Hypothalamus (tissue), 51 donors: ENCODE results near the gene CHRNA4.

Experiments
- DNase-seq, 51 donors: peaks; one replicate each; lab custom pipeline; 2025; lab: John Stamatoyannopoulos, UW

Gene CHRNA4

DNA sequence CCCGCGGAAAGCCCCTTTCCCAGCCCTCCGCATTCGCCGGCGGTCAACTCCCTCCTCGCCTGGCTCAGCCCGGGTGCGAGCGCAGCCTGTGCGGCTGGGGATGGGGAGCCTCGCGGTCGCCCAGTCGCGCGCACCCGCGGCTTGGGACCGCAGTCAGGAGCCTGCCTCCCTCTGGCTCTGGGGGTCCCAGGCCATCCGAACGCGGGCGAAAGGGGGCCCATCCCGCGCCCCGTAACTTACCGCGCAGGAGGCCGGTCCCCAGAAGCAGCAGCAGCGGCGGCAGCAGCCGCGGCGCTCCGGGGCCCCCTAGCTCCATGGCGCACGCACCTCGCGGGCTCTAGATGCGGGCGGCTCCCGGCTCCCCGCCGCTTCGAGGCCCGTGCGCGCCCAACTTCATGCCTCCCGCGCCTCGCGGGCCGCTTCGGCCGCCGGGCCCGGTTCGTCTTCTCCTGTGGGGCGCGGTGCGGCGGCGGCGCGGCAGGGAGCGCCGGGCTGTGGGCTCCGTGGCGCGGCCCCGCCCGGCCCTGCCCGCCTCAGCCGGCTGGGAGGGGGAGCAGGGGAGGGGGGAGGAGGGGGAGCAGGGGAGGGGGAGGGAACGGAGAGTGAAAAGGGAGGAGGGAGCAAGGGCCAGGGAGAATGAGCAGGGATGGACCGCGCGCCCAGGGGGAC lies at the start of gene CHRNA4:
Gene CHRNA4, minus strand, starts transcription at position 500 of the 669 bp plus-strand sequence. Its CDS starts 184 bp downstream, at position 316.
- DNase-seq = peak in 7 of 51 donors; percentile 18 to 50 (median 30)

DNA sequence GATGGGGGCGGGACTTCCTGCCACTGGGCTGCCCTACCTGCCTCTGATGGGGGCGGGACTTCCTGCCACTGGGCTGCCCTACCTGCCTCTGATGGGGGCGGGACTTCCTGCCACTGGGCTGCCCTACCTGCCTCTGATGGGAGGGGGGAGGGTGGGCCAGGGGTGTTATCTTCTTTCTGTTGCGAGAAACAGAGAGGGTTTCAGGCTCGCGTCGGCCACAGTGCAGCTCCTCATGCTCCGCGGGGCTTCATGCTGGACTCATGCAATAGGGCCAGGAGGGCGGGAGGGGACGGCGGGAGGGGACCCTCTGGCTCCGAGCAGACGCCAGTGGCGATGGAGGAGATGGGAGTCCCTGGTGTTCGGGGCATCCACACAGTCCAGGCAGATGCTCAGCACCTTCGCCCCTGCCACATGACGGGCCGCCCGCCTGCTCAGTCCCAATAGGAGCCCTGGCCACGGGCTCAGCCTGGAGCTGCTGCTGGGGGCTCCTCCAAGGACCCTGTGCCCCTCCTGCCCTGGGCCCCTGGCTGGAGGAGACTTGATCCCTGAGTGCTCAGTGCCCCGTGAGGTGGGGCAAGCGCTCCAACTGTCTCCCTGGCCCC lies 48.8 kb upstream of the CHRNA4 start:
- no peak for DNase-seq

DNA sequence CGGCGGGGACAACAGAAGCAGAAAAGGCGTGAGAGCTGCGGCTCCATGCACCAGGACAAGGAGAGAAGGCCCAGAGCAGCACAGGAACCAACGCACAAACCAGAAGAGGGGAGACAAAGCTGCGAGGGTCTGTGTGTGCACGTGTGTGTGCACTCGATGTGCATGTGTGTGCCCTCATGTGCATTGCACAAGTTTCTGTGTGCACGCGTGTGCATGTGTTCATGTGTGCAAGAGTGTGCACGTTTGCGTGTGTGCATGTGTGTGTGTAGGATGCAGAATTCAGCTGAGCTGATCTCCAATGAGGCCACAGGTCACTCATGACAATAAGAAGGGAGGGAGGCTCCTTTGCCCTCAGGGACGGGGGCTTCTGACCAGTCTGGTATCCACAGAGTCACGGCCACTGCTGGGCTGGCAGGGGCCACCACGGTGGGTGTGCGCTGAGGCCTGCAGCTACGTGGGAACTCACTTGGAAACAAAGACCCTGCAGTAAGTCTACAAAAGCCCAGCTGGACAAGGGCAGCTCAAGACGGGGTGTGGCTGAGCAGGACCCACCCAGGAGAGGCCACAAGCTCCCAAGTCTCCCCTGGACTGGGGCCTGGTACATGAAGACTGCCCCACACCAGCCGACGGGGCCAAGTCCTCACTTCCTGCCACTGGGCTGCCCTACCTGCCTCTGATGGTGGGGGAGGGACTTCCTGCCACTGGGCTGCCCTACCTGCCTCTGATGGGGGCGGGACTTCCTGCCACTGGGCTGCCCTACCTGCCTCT lies 48.1 kb upstream of the CHRNA4 start:
- DNase-seq = no peak

DNA sequence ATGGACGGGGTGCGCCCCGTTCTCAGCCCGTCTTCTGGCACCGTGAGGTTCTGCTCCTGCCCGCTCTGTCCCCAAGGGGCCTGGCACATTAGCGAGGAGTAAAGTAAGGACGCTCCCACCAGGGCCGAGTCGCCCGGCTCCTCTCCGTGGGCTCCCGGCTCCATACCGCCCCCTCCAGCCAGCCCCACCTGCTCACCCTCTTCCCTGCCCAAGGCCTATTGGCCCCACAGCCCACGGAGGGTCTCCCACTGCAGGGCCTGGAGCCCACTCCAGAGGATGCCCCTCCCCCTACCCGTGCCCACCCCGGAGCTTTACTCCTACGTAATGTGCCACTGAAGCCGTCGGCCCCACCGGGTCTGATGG lies 47.5 kb upstream of the CHRNA4 start:
- no peak for DNase-seq

DNA sequence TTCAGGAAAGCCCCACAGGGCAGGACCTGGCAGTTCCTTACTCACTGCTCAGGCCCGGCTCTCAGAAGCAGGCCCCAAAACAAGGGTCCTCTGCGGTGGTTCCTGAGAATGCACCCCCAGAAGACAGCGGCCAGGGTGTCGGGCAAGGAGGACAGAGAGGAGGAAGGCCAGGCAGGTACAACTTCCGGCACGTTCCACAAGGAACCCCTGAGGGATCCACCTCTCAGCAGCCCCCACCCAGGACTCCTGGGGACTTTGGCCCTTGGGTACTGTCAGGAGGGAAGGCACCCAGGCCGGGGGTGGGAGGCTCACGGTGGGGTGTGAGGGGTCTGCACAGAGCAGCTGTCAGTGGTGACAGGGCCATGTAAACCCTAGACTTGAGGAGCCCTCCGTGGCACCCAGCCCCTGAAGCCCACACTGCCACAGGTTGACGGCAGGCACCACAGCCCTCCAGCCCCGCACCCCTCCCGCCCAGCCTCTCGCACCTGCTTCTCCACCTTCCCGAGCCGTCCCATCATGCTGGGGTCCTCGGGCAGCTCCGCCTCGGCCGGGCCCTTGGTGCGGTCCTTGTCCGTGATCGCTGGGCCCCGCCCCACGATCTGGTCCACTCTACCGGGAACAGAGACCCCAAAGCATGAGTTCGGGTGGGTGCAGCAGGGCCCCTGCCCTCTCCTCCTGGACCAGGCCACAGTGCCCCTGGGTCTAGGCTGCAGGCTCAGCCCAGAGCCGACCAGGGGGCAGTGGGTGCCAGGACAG lies 47.0 kb upstream of the CHRNA4 start:
- no peak for DNase-seq

DNA sequence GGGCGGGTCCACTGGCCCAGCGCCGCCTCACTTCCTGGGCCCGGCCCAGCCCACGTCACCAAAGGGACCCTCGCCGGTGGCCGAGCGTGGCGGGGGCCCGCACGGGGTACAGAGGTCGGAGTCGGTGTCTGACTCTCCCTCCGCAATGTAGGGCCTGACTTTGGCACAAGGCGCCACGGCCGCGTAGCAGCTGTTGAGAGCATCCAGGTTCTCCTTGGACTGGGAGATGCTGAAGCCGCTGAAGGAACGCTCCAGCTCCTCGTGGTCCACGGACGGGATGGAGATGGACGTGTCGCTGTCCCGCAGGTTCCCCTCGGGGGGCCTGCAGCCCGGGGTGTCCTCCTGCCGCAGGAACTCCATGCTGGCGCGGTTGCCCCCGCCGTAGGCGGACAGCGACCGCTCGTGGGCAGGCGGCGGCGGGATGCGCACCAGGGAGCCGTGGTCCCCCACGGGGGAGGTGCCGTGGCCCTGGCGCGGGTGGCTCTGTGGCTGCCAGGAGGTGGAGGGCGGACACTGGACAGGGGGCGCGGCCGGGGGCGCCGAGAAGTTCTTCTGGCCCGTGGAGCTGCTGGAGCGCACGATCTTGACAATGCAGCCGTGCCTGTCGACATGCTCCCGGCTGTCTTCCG lies 45.6 kb upstream of the CHRNA4 start:
- no peak for DNase-seq

DNA sequence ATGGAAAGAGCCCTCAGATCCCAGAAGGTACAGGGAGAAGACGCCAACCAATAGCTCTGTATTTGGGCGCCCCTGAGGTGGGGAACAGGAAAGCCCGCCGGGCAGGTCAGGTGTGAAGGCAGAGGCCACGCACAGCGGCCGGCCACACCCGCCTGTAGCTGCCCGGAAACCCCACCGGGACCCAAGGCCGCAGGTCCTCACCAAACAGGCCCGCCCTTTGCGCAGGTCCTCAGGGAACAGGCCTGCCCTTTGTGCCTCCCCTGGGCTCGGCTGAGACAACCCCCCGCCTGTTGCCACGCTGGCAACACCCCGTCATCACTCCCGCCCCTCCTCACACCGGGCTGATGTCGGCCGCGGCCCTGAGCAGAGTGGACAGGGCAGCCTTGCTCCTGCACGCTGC lies 44.9 kb upstream of the CHRNA4 start:
- no peak for DNase-seq

DNA sequence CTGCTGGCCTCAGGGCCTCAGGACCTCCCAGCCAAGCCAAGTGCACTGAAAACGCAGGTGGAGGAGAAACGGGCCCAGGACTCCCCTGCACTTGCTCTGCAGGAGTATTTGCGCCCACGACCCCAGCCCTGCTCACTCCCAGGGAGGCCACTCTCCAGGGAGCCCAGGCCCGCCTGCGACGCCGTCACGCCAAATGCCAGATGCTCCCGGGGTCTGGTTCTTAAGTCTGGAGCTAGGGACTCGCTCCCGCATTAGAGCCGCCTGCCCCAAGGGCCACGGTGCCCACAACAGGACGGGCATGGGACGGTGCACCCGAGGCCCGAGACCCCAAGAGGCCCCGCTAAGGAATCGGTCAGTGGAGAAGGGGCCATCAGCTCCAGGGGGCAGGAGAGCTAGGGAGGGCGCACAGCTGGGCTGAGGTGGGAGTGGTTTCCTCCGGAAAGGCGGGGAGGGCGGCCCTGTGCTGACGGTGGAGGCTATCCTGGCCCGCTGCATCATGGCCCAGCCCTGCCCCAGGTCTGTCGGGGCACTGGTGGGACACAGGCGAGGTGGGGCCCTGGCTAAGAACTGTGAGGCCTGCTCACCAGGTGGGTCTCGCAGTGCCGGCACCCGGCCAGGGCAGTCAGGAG lies 44.1 kb upstream of the CHRNA4 start:
- no peak for DNase-seq

DNA sequence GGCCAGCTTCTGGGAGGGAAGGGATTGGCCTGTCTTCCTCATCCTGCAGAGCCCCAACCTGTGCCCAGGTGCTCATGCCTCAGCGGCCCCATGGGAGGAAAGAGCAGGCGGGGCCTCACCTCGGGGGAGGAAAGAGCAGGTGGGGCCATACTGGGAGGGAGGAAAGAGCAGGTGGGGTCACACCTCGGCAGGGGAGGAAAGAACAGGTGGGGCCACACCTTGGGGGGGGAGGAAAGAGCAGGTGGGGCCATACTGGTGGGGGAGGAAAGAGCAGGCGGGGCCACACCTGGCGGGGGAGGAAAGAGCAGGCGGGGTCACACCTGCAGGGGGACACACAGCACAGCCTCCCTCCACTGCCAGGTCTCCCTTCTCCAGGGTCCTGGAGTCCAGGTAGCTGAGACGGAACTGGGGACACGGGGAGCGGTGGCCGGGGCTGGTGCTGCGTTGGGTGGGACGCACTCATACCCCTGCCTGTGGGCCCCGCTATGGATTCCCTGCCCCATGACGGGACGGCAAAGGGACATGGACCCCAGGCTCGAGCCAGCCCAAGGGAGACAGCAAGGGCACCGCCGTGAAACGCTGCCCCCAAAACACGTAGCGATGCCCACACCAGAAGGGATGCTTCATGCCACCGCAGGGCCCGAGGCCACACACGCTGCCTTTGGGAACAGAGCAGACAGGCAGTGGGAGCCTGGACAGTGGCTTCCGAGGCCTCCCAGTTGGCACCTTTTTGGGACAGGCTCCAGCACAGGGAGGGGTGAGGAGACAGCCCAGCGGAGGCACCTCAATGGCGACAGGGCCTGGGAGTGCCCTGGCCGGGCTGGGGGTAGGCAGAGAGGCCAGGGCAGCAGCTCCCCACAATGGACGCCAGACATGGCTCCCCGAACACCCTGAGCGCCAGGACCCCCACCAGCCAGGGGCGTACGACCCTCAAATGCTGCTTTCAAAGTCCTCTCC lies 43.3 kb upstream of the CHRNA4 start:
- no peak for DNase-seq

DNA sequence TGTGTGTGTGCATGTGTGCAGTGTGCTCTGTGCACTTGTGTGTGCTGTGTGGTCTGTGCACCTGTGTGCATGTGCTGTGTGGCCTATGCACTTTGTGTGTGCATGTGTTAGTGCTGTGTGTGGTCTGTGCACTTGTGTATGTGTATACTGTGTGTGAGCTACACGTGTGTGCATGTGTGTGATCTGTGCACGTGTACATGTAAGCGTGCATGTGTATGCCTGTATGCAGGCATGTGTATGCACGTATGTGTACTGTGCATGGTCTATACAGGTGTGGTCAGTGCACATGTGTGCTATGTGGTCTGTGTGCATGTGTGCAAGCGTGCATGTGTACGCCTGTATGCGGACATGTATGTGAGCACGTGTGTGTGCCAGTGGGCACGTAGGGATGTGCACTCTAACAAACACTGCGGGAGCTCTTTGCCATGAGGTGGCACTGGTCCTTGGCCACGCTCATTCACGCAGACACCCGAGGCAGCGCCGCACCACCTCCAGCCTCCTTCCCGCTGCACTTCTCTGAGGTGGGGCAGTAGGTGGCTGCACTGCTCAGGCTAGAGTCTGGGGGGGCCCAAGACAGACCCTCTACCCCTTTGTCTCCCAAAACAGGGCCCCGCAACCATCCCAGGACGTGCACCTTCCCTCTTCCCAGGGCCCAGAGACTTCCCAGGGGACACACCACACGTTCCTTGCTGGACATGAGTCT lies 42.4 kb upstream of the CHRNA4 start:
- DNase-seq = no peak

DNA sequence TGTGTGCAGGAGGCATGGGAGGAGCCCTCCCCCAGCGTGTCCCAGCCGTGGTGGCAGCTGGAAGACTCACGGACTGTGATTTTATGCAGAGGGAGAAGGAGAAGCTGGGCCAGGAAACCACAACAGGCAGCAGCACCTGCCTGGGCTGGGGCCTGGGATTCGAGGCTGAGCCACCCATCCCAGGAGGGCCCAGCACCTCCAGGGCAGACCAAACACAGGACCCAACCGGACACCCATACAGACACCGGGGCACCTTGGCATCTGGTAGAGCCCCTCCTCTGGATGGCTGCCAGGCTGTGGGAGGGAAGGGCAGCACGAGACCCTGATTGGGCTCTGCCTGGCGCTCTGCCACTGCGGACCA lies 41.7 kb upstream of the CHRNA4 start:
- no peak for DNase-seq

DNA sequence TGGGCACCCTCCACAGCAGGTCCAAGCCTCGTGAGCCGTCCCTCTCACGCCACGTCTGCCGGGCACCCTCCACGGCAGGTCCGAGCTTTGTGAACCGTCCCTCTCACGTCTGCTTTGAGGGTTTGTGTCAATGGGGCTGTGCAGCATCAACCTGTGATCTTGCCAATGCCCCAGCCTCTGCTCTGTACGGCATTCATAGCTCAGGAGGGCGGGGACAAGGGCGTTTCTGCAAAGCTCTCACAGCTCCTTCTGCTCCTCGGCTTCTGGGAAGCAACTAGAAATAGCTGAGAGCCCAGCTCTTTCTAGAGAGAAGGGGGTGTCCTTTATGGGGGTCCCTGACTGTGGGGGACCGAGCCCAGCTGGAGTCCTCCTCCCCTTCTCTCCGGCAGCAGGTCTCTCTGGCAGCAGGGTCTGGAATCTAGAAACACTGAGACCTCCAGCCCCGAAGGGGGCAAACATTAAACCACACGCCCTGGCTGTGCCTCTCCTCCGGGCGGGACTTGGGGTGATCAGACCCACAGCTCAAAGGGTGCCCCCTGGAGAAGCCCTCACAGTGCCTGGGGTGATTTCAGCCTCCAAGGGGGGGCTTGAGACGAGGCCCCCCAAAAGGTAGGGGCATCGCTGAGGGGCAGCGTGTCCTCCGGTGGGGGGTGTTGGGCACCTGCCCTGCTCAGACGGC lies 41.2 kb upstream of the CHRNA4 start:
- peak in 2 of 51 donors; percentile 4 to 10 for DNase-seq

DNA sequence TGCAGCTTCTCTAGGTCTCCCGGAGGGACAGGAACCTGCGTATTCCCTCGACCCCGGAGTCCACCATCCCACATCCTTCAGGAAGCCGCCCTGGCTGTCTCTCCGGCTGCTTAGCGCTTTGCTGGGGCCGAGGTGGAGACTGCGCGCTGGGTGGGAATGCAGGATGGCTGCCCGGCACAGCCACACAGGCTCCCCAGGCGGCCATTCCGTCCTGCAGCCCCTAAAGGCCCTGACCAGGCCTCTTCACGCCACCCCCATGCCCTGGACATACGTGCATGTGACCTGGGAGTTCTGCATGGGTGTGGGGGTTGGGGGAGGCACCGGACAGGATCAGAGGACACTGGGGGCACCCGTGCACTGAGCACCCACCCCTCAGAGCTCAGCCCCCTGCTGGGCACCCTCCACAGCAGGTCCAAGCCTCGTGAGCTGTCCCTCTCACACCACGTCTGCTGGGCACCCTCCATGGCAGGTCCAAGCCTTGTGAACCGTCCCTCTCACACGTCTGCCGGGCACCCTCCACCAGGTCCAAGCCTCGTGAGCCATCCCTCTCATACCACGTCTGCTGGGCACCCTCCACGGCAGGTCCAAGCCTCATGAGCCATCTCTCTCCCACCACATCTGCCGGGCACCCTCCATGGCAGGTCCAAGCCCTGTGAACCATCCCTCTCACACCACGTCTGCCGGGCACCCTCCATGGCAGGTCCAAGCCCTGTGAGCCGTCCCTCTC lies 40.4 kb upstream of the CHRNA4 start:
- DNase-seq = no peak

DNA sequence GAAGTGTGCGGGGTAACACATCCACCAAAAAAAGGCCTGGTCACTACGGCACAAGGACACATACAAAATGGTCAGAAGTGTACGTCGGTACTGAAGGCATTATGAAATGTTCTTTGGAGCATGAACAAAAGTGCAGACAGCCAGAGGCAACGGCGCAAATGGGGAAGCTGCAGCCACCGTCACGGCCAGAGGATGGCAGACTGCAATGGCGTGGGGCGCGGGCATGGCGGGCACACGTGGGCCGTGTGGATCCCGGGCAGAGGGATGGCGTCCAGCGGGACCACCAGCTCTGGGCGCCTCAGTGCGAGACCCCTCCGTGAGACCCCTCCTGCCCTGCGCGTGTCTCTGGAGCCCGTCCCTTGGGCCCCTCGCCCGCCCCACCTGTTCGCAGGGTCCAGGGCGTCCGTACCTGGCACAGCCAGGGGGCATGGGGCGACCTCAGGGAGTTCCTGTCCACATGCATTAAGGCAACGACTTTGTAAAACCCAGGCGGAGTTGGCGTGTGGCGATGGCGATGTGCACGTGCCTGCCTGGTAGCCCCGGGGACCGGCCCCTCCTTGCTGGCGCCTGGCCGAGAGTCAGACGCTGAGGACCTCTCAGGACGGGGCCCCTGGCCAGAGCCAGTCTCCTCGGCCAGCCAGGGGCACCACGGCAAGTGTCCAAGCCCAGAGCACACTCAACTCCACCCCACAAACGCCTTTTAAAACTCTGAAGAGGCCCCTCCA lies 39.5 kb upstream of the CHRNA4 start:
- DNase-seq = no peak

DNA sequence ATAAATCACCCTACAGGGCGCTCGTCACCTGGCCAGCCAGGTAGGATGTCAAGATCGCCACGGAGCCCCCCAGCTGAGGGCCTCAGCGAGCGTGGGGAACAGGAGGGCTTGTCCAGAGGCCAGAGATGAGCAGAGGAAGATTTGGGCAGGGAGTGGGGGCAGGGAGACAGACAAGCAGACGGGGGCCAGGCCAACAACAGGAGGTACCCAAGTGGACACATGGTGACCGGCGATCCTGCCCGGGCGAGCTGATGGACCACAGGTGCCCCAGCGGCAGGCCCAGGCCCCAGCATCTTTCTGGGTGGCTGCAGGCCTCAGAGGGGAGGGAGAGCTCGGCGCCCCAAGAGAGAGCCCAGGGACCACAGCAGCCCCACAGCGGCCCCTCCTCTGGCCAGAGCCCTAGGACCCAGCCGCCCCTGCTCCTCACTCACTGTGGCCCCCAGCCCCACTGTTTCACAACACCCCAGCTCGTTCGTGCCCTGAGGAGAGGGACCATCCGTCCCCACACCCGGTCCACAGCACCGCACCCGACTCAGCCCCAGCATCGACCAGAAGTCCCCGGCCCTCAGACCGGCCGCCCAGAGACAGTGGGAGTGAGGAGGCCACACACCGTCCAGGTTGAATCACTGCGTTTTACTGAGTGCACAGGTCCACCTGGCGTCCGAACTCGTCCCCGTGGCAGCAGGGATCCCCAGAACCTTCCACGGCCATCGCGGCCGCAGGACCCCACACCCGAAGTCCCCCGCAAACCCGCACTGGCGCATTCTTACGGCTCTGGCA lies 38.6 kb upstream of the CHRNA4 start:
- DNase-seq = no peak
